ENCODE measurements around the gene AARS2.

DNA sequence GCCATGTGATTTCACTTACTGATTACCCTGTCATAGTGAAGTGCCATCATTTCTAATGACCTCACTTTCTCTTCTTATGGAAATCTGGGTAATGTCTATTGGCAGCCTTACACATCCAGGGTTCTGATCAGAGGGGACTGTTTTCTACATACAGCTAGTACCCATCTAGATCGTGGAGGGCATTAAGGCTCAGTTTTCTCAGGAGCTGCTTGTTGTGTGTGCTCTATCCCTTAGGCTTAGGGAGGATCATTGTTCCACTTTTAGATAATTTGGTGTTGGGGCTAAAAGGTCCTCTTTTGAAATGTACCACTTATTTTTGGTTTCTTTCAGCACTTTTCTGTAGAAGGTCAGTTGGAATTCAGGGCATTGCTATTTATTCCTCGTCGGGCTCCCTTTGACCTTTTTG lies 62.4 kb downstream of the AARS2 start:
- TF ChIP-seq, protein P1, sequence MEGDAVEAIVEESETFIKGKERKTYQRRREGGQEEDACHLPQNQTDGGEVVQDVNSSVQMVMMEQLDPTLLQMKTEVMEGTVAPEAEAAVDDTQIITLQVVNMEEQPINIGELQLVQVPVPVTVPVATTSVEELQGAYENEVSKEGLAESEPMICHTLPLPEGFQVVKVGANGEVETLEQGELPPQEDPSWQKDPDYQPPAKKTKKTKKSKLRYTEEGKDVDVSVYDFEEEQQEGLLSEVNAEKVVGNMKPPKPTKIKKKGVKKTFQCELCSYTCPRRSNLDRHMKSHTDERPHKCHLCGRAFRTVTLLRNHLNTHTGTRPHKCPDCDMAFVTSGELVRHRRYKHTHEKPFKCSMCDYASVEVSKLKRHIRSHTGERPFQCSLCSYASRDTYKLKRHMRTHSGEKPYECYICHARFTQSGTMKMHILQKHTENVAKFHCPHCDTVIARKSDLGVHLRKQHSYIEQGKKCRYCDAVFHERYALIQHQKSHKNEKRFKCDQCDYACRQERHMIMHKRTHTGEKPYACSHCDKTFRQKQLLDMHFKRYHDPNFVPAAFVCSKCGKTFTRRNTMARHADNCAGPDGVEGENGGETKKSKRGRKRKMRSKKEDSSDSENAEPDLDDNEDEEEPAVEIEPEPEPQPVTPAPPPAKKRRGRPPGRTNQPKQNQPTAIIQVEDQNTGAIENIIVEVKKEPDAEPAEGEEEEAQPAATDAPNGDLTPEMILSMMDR (IDR thresholded peaks at IDR 0.05): no peak
- no peak for TF ChIP-seq POLR2A (IDR thresholded peaks at IDR 0.05)
- TF ChIP-seq EP300 (IDR thresholded peaks at IDR 0.05): no peak
